GM19238 (cell line): Measurements from ENCODE around the gene DNAH17.
"Not testable (repeated sequence)": the region's sequence is repeated elsewhere in the genome, so short reads cannot be mapped to it uniquely, and the experiment has no call there.

Experiments used
- DNase-seq: peaks from one replicate; pipeline ENCODE4 v3.0.0; 2011; ENCODE audit warnings: low spot score; ENCODE audit not compliant: insufficient read length

Gene DNAH17

DNA sequence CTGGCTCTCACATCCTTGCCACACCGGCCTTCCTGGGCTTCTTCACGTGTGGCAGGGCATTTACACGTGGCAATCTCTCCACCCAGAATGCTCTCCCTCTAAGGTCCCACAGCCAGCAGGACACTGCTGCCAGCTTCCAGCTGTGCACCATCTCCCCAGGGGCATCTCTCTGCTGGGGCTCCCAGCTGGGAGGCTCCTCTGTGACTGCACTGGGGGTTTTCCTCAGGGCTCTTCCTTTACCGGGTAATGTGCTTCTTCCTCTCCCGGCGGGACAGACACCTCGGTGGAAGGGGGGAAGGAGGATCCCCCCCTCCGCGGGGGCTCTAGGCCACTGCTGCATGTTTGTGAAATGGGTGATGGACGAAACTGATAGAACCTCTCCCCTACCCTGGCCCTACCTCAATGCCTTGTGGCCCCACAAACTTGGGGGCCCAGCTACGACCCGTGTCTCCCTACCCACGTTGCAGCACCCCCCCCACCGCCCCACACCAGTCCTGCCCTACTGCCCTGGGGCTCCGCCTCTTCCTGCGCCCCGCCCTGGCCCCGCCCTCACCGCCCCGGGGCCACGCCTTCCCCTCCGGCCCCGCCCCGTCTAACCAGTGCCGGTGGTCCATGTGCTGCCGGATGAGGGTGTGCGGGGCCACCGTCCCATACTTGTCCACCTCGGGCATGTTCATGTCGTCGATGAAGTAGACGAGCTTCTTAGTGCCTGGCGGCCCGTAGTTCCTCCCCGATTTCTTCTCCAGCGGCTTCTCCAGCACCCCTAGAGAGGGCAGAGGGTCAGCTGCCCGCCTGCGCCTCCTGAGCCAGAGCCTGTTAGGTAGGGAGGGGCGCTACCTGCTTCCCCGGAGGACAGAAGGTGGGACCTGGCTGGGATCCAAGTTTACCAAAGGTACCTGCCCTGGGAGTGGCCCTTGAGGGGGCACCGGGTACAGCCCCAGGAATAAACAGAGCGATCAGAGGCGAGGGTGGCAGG, 92.6 kb downstream of the DNAH17 start:
- peak; percentile 76 for DNase-seq

DNA sequence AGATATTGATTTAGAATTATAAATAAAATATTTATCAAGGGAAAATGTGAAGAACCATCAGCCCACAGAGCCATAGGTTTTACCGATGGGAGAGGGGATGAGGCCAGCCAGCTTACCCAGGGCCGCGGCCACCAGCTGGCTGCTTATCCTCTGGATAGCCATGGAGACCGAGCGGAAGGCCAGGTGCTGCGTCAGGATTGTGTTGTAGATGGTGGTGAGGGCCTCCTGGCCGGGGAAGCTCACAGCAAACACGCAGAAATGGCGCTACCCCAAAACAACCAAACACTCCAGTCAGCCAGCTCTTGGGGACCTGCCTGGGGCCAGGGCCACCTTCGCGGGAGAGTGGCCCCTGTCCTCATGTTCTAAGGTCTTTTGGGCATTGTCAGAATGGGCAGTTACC, 97.8 kb downstream of the DNAH17 start:
- DNase-seq = no peak

DNA sequence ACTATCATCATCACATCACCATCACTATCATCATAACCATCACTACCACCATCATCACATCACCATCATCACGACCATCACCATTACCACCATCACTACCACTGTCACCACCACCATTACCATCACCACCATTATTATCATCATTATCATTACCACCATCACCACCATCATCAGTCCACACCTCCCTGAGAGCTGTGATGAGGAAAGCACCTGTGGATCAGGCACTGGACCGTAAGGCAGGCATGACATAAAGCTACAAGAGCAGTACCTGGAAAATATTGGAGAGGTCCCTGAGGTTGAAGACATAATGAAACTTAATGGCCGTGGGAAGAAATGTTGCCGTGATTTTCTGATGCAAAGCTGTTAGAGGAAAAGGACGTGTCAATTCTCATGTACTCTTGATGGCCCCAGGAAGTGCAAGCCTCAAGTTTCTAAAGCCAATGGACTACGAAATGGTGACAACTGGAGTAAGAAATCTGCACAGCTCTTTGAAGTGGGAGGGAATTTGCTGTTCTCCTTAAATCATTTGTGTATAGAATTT, 98.4 kb downstream of the DNAH17 start:
- no peak for DNase-seq

DNA sequence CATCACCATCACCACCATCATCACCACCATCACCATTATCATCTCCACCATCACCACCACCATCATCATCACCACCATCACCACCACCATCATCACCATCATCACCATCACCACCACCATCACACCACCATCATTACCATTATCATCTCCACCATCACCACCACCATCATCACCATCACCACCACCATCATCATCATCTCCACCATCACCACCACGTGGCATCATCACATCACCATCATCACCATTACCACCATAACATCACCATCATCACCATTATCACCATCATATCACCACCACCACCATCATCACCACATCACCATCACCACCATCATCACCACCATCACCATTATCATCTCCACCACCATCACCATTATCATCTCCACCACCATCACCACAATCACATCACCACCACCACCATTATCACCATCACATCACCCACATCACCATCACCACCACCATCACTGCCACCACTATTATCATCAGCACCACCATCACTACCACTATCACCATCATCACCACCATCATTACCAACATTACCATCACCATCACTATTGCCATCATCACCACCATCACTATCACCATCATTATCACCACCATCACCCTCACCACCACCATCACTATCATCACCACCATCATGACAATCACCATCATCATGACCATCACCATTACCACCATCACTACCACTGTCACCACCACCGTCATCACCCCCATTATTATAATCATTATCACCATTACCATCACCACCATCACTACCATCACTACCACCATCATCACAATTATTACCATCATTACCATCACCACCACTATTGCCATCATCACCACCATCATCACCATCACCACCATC, 99.1 kb downstream of the DNAH17 start:
- DNase-seq = no peak

DNA sequence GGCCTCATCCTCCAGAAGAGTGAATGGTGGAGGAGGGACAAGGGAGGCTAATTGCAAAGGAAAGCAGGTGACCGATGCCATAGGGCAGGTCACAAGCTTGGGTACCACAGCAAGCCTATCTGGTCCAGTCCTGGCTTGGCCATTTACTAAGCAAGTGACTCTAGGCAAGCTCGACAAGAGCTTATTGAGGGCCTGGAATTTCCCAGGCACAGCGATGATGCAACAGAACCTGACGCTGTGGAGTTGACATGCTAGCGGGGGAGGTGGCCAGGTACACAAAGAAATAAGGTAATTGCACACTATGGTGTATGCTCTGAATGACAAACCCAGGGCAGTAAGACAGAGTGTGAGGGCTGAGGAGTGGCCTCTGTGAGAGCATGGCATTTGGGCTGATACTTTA, 100.2 kb downstream of the DNAH17 start:
- DNase-seq = no peak

DNA sequence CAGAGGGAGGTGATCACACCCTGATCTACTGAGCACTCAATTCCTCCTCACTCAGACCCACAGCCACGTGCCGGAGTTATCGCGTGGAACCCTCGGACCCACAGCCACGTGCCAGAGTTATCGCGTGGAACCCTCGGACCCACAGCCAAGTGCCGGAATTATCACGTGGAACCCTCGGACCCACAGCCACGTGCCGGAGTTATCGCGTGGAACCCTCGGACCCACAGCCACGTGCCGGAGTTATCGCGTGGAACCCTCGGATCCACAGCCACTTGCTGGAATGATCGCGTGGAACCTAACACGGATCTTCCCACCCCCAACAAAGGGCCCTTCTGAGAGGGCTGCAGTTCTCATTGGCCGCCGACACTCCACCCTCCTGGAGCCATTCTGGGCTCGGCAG, 101.0 kb downstream of the DNAH17 start:
- no peak for DNase-seq

DNA sequence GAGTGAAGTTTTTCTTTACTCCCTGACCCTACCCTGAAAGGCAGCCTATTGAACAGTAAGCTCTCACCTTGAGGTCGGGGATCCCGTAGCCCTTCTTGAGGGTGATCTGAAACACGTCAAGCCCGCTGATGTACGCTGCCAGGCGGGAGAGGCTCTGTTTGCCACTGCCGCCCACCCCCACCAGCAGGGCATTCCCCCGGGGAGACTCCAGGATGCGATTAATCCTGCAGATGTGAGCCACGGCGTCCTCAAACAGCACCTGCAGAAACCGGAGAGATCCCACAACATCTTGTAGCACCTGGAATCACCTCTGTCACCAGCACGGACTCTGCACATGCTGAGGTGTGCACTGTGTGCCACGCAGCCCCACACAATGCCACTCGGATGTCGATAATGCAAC, 102.0 kb downstream of the DNAH17 start:
- no peak for DNase-seq

DNA sequence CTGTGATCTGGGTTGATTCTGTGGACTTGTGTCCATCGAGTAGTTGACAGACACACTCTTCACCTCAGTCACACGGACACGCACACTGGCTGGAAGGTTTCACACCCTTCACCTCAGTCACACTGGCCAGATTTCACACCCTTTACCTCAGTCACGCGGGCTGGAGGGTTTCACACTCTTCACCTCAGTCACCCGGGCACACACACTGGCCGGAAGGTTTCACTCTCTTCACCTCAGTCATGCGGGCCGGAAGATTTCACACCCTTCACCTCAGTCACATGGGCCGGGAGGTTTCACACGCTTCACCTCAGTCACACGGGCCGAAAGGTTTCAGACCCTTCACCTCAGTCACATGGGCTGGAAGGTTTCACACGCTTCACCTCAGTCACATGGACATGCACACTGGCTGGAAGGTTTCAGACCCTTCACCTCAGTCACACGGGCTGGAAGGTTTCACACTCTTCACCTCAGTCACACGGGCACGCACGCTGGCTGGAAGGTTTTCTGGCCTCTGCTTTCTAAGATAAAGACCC, 102.5 kb downstream of the DNAH17 start:
- DNase-seq = peak; percentile 54

DNA sequence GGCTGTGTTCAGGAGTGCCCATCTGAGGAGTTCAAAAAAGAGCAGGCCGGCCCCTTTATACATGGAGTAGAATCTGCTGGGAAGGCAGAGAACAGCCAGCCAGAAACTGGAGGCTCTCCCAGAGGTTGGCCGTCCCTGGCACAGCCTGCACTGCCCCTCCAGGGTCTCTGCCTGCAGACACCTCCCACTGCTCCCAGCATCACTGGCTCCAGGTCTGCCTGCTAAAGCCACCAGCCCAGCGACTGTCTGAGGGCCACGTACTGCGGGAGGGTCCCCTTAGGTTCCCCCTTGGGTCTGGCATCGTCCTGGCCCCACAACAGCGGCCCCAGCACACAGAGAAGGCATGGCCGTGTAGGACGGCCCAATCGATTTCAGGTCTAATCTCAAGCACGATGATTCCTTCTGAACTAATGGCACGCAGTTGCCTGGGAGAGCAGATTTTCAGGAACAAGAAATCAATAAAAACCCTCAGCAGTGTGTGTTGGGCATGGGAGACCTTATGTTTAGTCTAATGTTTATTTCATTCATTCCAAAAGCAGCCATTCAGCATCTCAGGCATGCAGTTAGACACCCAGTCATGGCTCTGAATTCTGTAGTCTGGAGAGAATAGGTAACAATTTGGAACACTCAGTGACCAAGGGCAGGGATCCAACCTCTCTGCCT, 103.1 kb downstream of the DNAH17 start:
- DNase-seq = no peak

DNA sequence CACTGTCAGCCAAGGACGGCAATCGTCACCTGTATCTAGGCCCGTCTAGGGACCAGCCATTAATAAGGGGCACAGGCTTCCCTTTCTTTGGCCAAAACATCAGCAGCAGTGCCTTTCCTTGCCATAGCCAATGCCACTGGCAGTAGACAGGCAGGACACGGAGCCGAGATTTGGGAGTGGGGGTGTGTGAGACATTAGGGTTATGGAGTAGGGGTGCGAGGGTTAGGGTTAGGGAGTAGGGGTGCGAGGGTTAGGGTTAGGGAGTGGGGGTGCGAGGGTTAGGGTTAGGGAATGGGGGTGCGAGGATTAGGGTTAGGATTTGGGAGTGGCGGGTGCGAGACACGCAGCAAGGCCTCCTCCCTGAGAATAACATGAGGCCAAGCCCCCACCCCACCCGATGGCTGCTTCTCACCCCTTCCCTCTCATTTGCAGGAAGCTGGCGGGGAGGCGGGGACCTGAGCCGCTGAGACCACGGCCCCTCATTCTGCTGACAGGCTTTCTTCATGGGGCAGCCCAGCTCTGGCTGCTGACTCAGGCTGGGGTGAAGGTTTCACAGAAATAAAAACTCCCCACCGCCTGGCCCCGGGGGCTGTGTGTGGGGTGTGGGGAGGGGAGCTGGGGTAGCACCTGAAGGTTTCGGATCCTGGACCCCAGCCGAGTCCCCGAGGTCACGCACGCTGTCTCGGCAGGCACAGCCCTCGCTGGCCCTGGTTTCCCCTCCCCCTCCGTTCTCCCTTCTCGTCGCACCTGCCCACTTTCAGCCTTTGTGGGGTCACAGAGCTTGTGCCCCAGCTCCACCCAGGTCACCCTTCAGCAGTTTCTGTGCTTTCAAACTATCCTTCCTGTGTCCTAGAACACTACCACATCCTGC, 104.9 kb downstream of the DNAH17 start:
- peak; percentile 48 for DNase-seq

DNA sequence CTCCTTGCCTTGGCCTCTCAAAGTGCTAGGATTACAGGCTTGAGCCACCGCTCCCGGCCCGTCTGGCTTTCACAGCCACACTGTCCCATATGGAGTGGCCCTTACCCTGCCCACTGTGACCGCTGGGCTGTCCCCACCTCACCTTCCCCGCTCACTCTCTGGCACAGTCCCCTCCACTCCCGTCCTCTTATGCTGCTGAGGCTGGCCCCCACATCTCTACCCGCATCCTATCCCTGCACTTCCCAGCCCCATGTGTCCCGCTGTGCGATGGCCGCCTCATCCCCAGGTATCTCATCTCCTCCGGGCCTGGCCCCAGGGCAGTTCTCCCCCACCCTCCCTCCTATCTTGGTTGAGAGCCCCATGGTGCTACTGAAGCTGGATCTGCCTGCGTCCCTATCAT, 105.6 kb downstream of the DNAH17 start:
- DNase-seq = no peak

DNA sequence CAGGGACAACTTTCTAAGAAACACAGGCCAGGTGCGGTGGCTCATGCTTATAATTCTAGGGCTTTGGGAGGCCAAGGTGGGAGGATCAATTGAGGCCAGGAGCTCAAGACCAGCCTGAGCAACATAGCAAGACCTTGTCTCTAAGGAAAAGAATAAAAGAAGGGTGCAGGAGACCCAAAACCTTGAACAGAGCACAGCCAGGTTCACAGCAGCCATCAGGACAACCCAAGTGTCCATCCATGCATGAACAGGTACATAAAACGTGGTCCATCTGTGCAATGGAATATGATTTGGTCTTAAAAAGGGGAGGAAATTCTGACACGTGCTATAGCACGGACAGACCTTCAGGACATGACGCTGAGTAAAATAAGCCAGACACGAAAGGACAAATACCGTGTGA, 107.8 kb downstream of the DNAH17 start:
- DNase-seq = no peak

DNA sequence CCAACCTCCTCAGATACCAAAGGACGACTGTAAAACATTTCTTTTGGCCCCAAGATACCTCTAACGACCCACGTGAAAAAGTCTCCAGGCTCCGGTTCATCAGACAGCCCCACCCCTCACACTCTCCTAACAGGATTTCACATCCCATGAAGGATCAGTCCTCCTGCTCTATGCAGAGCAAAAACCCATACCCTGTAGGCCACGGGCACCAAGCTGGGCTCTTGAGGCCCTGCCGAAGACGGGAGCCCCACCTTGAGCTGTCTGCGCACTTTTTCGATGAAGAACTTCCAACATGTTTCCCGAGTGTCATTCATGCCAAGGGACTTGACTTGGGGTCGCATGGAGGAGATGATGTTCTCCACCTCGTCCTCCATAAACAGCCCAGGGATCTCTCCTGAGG, 108.8 kb downstream of the DNAH17 start:
- no peak for DNase-seq

DNA sequence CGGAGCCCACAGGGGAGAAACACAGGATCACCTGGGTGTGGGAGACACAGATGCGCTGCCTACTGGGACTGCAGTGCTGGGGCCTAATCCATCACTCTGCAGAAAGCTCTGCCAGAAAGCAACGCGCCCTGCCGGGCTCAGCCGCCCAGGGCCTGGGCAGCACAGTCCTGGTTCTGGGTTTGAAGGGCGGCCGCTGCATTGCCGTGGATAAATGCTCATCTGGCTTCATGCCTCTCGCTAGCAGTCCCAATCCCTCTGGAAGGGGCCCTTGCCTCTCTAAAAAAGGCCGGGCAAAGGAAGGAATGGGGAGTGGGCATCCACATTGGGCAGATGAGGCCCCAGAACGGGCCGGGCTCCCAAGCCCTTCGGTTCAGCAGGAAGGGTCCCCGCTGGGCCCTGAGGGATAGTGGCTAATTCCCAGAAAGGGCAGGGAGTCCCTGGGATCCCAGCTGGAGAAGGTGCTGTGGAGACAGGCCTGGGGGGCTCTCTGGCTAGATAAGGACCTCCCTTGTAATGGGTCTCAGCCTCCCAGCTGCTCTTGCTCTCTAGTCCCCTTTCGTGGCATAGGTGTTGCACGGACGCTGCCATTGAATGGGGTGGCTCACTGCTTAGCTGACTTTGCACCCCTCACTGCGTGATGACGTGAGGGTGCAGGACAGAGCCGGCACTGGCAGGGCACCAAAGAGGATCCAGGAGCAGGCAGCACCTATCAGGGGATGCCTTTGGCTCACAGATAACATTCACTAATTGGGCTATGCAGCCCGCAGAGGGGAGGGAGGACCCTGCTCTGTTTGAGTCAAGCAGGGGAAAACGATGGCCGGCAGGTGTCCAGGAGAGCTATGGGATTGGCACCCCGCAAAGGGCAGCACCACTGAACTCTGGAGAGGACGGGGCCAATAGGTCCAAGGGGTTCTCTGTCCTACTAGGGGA, 110.1 kb downstream of the DNAH17 start:
- no peak for DNase-seq

DNA sequence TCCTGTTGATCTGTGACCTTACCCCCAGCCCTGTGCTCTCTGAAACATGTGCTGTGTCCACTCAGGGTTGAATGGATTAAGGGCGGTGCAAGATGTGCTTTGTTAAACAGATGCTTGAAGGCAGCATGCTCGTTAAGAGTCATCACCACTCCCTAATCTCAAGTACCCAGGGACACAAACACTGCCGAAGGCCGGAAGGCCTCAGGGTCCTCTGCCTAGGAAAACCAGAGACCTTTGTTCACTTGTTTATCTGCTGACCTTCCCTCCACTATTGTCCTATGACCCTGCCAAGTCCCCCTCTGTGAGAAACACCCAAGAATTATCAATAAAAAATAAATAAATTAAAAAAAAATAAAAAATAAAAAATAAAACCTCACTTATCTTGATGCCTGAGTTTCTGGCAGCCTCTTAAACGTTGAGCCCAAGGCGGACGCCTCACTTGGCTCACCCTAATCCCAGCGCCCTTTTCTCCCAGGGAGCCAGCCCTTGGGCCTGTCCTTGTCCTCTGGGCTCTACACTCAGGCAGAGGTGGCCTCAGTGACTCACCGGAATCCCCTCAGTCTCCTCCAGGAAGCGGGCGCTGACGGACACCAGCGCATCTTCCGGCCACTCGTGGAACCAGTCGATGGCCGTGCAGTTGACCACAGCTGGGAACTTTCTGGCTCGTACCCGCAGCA, 110.9 kb downstream of the DNAH17 start:
- not testable (repeated sequence) for DNase-seq

DNA sequence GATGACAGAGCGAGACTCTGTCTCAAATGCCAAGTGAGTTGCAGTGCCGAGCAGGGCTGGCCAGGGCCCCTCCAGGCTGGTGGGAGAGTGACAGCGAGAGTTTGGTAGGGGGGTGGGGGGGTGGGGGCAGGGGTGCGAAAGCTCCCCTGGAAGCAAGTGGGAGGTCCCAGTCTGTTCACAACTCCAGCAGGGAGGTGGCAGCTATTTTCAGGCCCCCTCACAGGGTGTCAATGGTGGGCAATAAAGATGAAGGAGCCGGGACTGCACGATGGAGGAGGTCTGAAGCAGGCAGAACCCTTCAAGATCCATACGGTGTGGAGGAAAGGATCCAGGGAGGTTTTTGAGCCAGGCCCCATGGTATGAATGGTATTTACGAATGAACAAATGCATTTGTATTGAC, 115.0 kb downstream of the DNAH17 start:
- no peak for DNase-seq

DNA sequence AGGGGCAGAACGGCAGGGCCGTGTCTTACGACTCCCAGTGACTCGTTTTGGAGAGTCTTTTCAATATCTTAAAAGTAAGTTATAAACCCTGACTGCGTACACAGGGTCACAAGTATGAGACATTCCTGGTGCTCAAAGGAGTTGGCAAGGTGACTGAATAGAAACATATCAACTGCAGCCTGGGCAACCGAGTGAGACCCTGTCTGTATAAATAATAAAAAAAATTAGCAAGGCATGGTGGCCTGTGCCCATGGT, 115.5 kb downstream of the DNAH17 start:
- no peak for DNase-seq

DNA sequence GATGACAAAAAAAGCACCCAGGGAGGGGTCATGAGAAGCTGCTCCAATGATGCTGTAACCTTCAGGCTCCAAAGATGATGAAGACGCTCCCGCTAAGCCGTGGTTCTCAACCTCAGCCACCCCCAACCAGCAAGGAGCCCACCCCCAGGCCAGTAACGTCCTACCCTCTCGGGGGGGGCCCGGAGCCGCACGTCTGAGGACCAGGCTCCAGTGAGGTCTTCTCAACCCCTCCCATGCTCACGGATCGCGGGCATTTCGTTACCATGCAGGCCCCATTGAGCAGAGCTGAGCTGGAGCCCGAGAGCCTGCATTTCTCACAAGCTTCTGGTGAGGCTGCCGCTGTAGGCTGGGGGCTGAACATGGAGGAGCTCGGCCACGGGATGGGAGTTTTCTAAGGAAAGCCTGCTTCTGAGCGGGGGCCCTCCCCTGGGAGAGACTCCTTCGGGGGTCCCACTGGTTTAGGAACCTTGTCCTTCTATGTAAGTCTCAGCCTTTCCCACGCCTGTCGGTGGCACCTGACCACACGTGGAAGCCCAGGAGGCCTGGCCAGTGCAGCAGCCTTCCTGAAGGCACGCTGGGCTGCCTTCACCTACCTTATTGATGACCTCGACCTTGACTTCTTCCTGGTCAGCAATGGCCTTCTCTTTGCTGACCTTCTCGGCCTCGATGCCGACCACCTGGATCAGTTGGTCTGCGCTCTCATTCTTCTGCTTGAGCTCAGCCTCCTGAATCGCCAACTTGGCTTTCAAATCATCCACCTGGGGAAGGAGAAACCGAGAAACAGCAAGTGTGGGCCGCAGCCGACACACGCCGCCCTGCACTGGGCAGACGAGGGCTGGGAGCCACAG, 116.0 kb downstream of the DNAH17 start:
- no peak for DNase-seq
